Measurements from ENCODE around the gene TMEM150A.
A peak's percentile ranks its signal among the peaks of the same experiment; 100 is the strongest.
"Not testable (repeated sequence)": the region's sequence is repeated elsewhere in the genome, so short reads cannot be mapped to it uniquely, and the experiment has no call there.

Gene TMEM150A

GRCh38 chr2:85602476-85603234 is at the start of gene TMEM150A:
TMEM150A (minus strand) TSS chr2:85602698; CDS start chr2:85601948, 750 bp downstream.
- peak; percentile 93 for DNase-seq (ENCODE audit: low spot score)

- no peak for DNase-seq (ENCODE audit: low spot score)
These were observed 49.6 kb upstream of the TMEM150A start for GRCh38 chr2:85652056-85652455.

GRCh38 chr2:85651097-85651496 is 48.6 kb upstream of the TMEM150A start:
- no peak for DNase-seq (ENCODE audit: low spot score)

- DNase-seq (ENCODE audit: low spot score): no peak
These were observed 48.0 kb upstream of the TMEM150A start for GRCh38 chr2:85650456-85650855.

GRCh38 chr2:85649201-85650190 is 47.0 kb upstream of the TMEM150A start:
- no peak for DNase-seq (ENCODE audit: low spot score)

GRCh38 chr2:85648619-85649018 is 46.1 kb upstream of the TMEM150A start:
- DNase-seq (ENCODE audit: low spot score): no peak

- DNase-seq (ENCODE audit: low spot score): no peak
These were observed 45.5 kb upstream of the TMEM150A start for GRCh38 chr2:85647823-85648526.

GRCh38 chr2:85646166-85646565 is 43.7 kb upstream of the TMEM150A start:
- DNase-seq (ENCODE audit: low spot score): no peak

- DNase-seq (ENCODE audit: low spot score): no peak
These were observed 42.4 kb upstream of the TMEM150A start for GRCh38 chr2:85644909-85645308.

- no peak for DNase-seq (ENCODE audit: low spot score)
These were observed 40.2 kb upstream of the TMEM150A start for GRCh38 chr2:85642725-85643124.

- DNase-seq (ENCODE audit: low spot score): no peak
These were observed 33.1 kb upstream of the TMEM150A start for GRCh38 chr2:85635636-85636035.

- no peak for DNase-seq (ENCODE audit: low spot score)
These were observed 32.5 kb upstream of the TMEM150A start for GRCh38 chr2:85635011-85635410.

GRCh38 chr2:85631316-85631715 is 28.8 kb upstream of the TMEM150A start:
- DNase-seq (ENCODE audit: low spot score): no peak

GRCh38 chr2:85628658-85629057 is 26.2 kb upstream of the TMEM150A start:
- no peak for DNase-seq (ENCODE audit: low spot score)

- DNase-seq (ENCODE audit: low spot score): no peak
These were observed 21.5 kb upstream of the TMEM150A start for GRCh38 chr2:85623991-85624390.

- no peak for DNase-seq (ENCODE audit: low spot score)
These were observed 18.8 kb upstream of the TMEM150A start for GRCh38 chr2:85621338-85621737.

- no peak for DNase-seq (ENCODE audit: low spot score)
These were observed 17.1 kb upstream of the TMEM150A start for GRCh38 chr2:85619617-85620016.

GRCh38 chr2:85617723-85618122 is 15.2 kb upstream of the TMEM150A start:
- not testable (repeated sequence) for DNase-seq (ENCODE audit: low spot score)

GRCh38 chr2:85615413-85615728 is 12.9 kb upstream of the TMEM150A start:
- DNase-seq (ENCODE audit: low spot score): no peak

- DNase-seq (ENCODE audit: low spot score): not testable (repeated sequence)
These were observed 12.3 kb upstream of the TMEM150A start for GRCh38 chr2:85614757-85615156.

GRCh38 chr2:85613717-85614515 is 11.4 kb upstream of the TMEM150A start:
- no peak for DNase-seq (ENCODE audit: low spot score)

Measured in ecto neural progenitor cell (in vitro differentiated cells).